MCF 10A (cell line): Measurements from ENCODE around the gene ANKAR. TPM values are rescaled to one million over a fixed set of nuclear protein-coding genes. Genes with fewer than 3 reads are reported as not detected.
A peak's percentile ranks its signal among the peaks of the same experiment; 100 is the strongest.

Source experiments
- Bru-seq: library from RNA; stranded (reverse); fragments of 400-500 nt; gene quantifications from one replicate; lab custom pipeline; 2021; lab: Mats Ljungman, UMichigan
- BruChase-seq, 2 experiments: library from RNA; stranded (reverse); fragments of 400-500 nt; gene quantifications; one replicate each; lab custom pipeline; 2021; lab: Mats Ljungman, UMichigan
- BruUV-seq: library from RNA; stranded (reverse); fragments of 400-500 nt; replicated peaks from 2 replicates; lab custom pipeline; 2021; lab: Mats Ljungman, UMichigan
- CTCF ChIA-PET: fragments of 300-600 bp; sonication (Branson Sonifier 250); formaldehyde crosslinking; extraction: SDS; loops from one replicate; lab custom pipeline; 2021; ENCODE audit warnings: antibody characterized with exemption, inconsistent platforms; lab: Yijun Ruan, JAX
- POLR2A ChIA-PET: fragments of 300-600, 350-650 bp; sonication (Branson Sonifier 250); formaldehyde crosslinking; extraction: SDS; loops from one replicate; lab custom pipeline; 2020; ENCODE audit warnings: antibody characterized with exemption, inconsistent platforms; lab: Yijun Ruan, JAX
- DNase-seq: peaks from one replicate; pipeline ENCODE4 v3.0.0-alpha.2; 2018; ENCODE audit not compliant: unreplicated experiment
- H3K27ac Mint-ChIP-seq: one replicate; pipeline ENCODE4 v1.8.0; 2022; ENCODE audit warnings: mild to moderate bottlenecking, low read depth, mixed read lengths; ENCODE audit not compliant: unreplicated experiment
- H3K27me3 Mint-ChIP-seq: one replicate; pipeline ENCODE4 v1.8.0; 2022; ENCODE audit warnings: mixed read lengths; ENCODE audit not compliant: insufficient read depth, unreplicated experiment
- H3K36me3 Mint-ChIP-seq: one replicate; pipeline ENCODE4 v1.8.0; 2022; ENCODE audit warnings: mild to moderate bottlenecking, moderate library complexity, mixed read lengths; ENCODE audit not compliant: insufficient read depth, unreplicated experiment
- H3K4me1 Mint-ChIP-seq: one replicate; pipeline ENCODE4 v1.8.0; 2022; ENCODE audit warnings: mixed read lengths; ENCODE audit not compliant: insufficient read depth, unreplicated experiment
- H3K4me3 Mint-ChIP-seq: one replicate; pipeline ENCODE4 v1.8.0; 2022; ENCODE audit warnings: mild to moderate bottlenecking, moderate library complexity, mixed read lengths; ENCODE audit not compliant: unreplicated experiment
- H3K9me3 Mint-ChIP-seq: one replicate; pipeline ENCODE4 v1.8.0; 2022; ENCODE audit warnings: mixed read lengths; ENCODE audit not compliant: unreplicated experiment
- intact Hi-C: fragments of 100-400 bp; cut with micrococcal nuclease; formaldehyde crosslinking; loops from 2 replicates; pipeline ENCODE4 v1.14.1; 2022
- long read RNA-seq: library from polyadenylated mRNA; stranded (forward); transcript quantifications from one replicate; pipeline ENCODE4 v2.0.0, GENCODE V29; 2022
- total RNA-seq: library from RNA; stranded (reverse); gene quantifications from 2 replicates; pipeline ENCODE4 v1.2.3, GENCODE V29; 2022
- TF ChIP-seq, protein P1 (sequence below): fragments of 200-600 bp; IDR thresholded peaks from one replicate; pipeline ENCODE4 v1.8.0; 2022; ENCODE audit warnings: antibody characterized with exemption, mild to moderate bottlenecking; ENCODE audit not compliant: unreplicated experiment

The ANKAR gene, protein sequence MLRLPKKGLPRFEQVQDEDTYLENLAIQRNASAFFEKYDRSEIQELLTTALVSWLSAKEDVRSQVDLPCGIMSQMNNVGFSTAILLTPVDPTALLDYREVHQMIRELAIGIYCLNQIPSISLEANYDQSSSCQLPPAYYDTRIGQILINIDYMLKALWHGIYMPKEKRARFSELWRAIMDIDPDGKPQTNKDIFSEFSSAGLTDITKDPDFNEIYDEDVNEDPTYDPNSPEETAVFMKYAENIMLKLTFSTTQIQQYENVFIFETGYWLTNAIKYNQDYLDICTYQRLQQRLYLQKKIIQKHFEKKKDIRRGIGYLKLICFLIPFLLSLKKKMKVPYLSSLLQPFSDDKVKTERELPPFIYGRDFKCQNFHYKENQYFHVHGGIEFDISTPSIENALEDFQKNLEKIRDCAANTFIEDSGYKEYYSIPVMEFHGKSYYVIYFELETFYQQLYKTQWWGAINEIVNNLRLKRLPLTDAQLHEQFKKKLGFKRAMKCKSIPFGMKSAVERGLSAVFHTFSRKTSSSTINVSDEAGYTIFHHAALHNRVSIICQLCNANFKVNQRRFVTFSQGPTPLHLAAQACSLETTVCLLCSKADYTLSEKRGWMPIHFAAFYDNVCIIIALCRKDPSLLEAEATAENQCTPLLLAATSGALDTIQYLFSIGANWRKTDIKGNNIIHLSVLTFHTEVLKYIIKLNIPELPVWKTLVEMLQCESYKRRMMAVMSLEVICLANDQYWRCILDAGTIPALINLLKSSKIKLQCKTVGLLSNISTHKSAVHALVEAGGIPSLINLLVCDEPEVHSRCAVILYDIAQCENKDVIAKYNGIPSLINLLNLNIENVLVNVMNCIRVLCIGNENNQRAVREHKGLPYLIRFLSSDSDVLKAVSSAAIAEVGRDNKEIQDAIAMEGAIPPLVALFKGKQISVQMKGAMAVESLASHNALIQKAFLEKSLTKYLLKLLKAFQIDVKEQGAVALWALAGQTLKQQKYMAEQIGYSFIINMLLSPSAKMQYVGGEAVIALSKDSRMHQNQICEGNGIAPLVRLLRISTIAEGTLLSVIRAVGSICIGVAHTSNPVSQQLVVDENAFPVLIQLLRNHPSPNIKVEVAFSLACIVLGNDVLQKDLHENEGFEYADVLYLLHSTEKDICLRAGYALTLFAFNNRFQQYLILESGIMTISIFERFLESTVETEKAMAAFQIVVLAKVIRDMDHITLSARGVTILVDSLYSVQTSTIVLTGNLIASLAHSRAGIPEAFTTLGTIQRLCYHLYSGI (N-terminal part only)
- total RNA-seq, result 4.6 and 5.1 TPM in 2 replicates
- Bru-seq, nascent RNA, result percentile 72 among the genes with signal in this experiment
- BruChase-seq, experiment 1, labeled RNA remaining after a 6-hour chase, result percentile 56 among the genes with signal in this experiment
- percentile 70 among the genes with signal in this experiment for BruChase-seq, experiment 2, labeled RNA remaining after a 2-hour chase
- long read RNA-seq, partial matches to known transcripts, result 0 of 1 reads
- long read RNA-seq, other reads (novel, unspliced or antisense), result 1 of 1 reads

DNA sequence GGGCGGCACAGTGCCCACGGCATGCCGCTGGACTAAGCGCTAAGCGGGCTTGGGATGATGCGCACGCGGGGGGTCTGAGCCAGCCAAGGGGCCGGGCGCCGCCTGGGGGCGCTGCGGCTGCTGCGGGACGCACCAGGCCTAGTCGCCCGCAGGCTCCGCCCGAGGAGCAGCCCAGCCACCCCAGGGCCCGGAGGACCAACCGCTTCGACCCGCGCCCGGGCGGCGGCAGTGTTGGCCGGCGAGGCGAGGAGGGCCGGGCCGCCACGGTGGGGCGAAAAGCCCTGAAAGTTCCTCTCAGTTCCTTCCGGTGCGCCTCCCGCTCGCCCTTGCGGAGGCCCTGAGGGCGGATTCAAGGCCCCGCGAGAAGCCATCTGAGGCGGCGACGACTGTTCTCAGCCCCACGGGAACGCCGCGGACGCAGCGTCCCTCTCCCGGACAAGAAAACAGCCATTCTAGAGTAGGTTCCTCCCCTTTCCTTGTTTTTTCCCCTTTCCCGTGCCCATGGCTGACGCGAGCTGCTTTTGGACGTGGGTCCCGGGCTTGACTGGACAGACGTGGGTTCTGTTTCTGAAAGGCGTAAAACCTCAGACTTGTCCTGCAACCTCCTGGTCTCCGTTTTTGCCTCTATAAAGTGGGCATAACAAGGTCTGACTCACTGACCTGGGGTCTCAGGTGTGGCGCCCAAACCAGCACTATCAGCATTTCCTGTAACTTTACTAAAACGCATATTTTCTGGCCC is at the start of gene ANKAR:
ANKAR (plus strand) TSS at position 297 of the 739 bp plus-strand sequence. CDS start 1,821 bp downstream, outside the sequence.
- H3K4me1 Mint-ChIP-seq, result peaks cover 5% of the 10 kb centered on the region
- TF ChIP-seq, protein P1, sequence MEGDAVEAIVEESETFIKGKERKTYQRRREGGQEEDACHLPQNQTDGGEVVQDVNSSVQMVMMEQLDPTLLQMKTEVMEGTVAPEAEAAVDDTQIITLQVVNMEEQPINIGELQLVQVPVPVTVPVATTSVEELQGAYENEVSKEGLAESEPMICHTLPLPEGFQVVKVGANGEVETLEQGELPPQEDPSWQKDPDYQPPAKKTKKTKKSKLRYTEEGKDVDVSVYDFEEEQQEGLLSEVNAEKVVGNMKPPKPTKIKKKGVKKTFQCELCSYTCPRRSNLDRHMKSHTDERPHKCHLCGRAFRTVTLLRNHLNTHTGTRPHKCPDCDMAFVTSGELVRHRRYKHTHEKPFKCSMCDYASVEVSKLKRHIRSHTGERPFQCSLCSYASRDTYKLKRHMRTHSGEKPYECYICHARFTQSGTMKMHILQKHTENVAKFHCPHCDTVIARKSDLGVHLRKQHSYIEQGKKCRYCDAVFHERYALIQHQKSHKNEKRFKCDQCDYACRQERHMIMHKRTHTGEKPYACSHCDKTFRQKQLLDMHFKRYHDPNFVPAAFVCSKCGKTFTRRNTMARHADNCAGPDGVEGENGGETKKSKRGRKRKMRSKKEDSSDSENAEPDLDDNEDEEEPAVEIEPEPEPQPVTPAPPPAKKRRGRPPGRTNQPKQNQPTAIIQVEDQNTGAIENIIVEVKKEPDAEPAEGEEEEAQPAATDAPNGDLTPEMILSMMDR, result peak; percentile 75
- ChIA-PET POLR2A (interaction anchor here (0.6 to 4.4 kb wide), 7 partner anchors 9 to 111 kb away, joined by 3 to 59 read pairs (median 4); partner anchors contain the start of genes ASNSD1 and OSGEPL1), CTCF (interaction anchor here (0.5 to 7.7 kb wide), 17 partner anchors 8 to 699 kb away, joined by 3 to 123 read pairs (median 6); partner anchors contain the start of gene ASNSD1)
- H3K36me3 Mint-ChIP-seq, result peaks cover 47% of the 10 kb centered on the region
- H3K4me3 Mint-ChIP-seq, result peak within 1 kb of the TSS; percentile 86
- peak within 1 kb of the TSS; percentile 95 for H3K27ac Mint-ChIP-seq
- TSS peak; percentile 44 for BruUV-seq
- H3K27me3 Mint-ChIP-seq, result no peaks in the 10 kb centered on the region
- DNase-seq, result peak; percentile 62
- intact Hi-C loops, result loop anchor here (1.0 to 2.0 kb wide), 2 partner anchors 24 to 89 kb away; no protein-coding TSS in a partner anchor
- peaks cover 12% of the 10 kb centered on the region for H3K9me3 Mint-ChIP-seq

DNA sequence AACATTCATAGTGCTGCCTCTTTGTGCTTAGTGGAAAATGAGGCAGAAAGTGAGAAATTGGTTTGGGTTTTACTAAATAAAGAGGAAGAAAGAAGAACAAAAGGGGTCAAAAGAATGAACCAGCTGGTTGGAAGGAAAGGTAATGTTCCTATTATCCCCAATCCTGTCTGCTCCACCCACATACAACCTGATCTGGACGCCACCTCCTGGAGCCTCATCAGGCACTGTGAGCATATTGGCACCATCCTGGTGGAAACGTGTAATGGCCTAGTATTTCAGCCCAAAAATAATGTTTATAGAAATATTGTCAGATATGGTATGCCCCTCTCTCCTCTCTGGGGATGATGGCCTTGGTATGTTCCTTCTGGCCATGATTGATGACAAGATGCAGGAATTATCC is 48.8 kb upstream of the ANKAR start:
- ChIA-PET POLR2A (interaction anchor here (0.7 kb wide), 1 partner anchor 735 kb away, joined by 3 read pairs; no protein-coding TSS in a partner anchor), CTCF (interaction anchor here (0.6 to 1.1 kb wide), 5 partner anchors 10 to 745 kb away, joined by 3 to 4 read pairs (median 3); no protein-coding TSS in a partner anchor)
- Mint-ChIP-seq H3K4me3 (no peak overlapping the region), H3K27ac (no peak overlapping the region), H3K4me1 (no peaks in the 10 kb centered on the region), H3K27me3 (no peaks in the 10 kb centered on the region), H3K9me3 (no peaks in the 10 kb centered on the region), H3K36me3 (no peaks in the 10 kb centered on the region)
- DNase-seq, result no peak
- no TSS peak for BruUV-seq
- intact Hi-C loops, result no loop called here
- TF ChIP-seq, protein P1, result no peak

DNA sequence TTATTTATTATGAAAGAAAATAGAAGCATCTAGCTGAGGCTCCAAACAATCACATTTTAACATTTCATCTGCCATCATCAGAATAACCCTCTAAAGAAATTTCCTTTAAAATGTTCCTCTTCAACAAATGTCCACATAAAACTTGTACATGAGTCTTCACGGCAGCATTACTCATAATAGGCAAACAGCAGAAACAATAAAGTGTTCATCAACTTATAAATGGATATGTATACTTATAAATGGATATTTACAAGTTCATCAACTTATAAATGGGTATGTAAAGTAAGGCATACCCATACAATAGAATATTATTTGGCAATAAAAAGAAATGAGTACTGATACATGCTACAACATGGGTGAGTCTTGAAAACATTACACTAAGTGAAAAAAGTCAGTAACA is 46.7 kb upstream of the ANKAR start:
- H3K36me3 Mint-ChIP-seq, result no peaks in the 10 kb centered on the region
- CTCF ChIA-PET, result interaction anchor here (1.3 kb wide), 1 partner anchor 144 kb away, joined by 3 read pairs; no protein-coding TSS in a partner anchor

More for the DNA sequence above, 46.7 kb upstream of the ANKAR start:
- intact Hi-C loops, result no loop called here
- TF ChIP-seq, protein P1, result no peak
- DNase-seq, result no peak
- BruUV-seq, result no TSS peak
- POLR2A ChIA-PET, result no interaction called here
- no peaks in the 10 kb centered on the region for H3K27me3 Mint-ChIP-seq
- no peaks in the 10 kb centered on the region for H3K4me1 Mint-ChIP-seq
- no peak overlapping the region for H3K4me3 Mint-ChIP-seq
- H3K27ac Mint-ChIP-seq, result no peak overlapping the region
- no peaks in the 10 kb centered on the region for H3K9me3 Mint-ChIP-seq
